ENCODE data around the gene TLE4.
"Not testable (repeated sequence)": the region's sequence is repeated elsewhere in the genome, so short reads cannot be mapped to it uniquely, and the experiment has no call there.

The TLE4 gene

DNA sequence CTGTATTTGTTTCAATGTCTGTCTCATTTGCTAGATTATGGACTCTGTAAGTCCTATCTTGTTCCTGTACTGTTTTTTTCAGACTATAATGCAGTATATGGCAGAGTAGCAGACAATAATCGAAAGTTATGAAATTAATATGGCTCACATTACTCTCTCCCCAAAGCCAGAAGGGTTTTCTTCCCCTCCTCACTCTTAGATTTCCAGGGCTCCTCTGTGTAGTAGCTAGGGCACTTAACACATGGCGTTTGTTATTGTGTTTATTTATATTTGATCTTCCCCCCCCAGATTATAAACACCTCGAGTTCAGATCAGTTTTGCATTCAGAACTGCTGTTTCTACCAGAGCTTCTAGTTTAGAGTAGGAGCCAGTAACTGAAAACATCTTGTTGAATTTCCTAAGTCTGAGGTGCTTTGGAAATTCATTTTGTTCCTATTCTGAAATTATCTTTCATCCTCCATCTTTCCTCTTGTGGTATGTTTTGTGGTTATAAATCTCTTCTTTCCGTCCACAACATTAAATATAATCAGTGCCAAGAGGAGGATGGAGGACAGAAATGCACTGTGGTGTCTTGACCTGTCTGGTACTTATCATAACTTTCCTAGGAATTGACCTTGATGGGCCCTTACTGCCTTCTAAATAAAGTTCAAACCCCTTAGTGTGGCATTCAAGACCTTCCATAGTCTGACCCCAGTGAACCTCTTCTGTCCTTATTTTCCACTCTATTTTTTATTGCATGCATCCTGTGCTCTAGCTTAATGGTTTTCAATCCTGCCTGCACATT, 27.0 kb downstream of the TLE4 start:
- no peak overlapping the region for H3K4me3 ChIP-seq (ENCODE audit: control insufficient read depth, low read depth, low read length)
- TF ChIP-seq, protein P1, sequence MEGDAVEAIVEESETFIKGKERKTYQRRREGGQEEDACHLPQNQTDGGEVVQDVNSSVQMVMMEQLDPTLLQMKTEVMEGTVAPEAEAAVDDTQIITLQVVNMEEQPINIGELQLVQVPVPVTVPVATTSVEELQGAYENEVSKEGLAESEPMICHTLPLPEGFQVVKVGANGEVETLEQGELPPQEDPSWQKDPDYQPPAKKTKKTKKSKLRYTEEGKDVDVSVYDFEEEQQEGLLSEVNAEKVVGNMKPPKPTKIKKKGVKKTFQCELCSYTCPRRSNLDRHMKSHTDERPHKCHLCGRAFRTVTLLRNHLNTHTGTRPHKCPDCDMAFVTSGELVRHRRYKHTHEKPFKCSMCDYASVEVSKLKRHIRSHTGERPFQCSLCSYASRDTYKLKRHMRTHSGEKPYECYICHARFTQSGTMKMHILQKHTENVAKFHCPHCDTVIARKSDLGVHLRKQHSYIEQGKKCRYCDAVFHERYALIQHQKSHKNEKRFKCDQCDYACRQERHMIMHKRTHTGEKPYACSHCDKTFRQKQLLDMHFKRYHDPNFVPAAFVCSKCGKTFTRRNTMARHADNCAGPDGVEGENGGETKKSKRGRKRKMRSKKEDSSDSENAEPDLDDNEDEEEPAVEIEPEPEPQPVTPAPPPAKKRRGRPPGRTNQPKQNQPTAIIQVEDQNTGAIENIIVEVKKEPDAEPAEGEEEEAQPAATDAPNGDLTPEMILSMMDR (IDR thresholded peaks at IDR 0.05; ENCODE audit: control insufficient read depth, insufficient read depth, low read depth, low read length, missing control alignments): no peak
- DNase-seq (ENCODE audit: low read depth): no peak

DNA sequence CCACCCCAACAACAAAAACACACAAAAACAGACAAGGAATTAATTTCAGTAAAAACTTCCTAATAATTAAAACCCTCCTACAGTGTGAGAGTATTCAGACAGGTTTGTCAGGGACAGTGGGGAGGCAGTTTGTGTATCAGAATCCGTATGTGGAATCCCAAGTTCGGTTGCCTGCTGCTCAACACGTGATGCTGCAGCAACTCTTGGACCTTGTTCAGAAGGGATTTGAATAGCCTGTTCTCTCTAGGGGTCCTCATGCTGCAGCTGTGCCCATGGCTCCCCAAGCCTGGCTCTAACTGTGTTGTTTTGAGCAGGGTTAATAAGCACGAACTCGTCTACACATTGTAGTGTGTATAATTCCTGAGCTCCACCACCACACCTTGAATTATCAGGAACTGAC, 28.7 kb downstream of the TLE4 start:
- TF ChIP-seq, protein P1 (IDR thresholded peaks at IDR 0.05; ENCODE audit: control insufficient read depth, insufficient read depth, low read depth, low read length, missing control alignments): no peak
- DNase-seq (ENCODE audit: low read depth): no peak
- H3K4me3 ChIP-seq (ENCODE audit: control insufficient read depth, low read depth, low read length): no peak overlapping the region

DNA sequence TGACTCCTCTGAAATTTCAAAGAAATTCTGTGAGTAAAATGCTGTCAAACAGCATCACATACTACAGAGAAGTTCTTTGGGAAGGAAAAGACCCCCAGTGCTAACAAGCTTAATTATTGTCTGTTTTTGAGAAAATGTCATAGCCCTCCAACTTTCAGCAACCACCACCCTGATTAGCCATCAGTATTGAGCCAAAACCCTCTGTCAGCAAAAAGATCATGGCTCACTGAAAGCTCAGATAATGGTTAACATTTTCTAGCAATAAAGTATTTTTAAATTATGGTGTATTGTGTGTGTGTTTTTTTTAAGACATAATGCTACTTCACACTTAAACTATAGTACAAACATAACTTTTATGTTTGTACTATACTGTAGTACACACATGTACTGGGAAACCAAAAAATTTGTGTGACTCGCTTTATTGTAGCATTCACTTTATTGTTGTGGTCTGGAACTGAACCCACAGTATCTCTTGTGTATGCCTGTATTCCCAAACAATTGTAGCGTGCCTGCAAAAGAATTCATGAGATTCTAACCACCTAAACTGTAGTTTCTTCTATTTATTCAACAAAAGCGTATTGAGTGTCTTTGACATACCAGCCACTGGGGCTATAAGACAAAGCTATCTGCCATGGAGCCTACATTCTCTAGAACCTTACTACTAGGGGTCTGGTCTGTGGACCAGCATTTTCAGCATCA, 31.6 kb downstream of the TLE4 start:
- no peak for DNase-seq (ENCODE audit: low read depth)
- H3K4me3 ChIP-seq (ENCODE audit: control insufficient read depth, low read depth, low read length): no peak overlapping the region
- TF ChIP-seq, protein P1 (IDR thresholded peaks at IDR 0.05; ENCODE audit: control insufficient read depth, insufficient read depth, low read depth, low read length, missing control alignments): no peak

DNA sequence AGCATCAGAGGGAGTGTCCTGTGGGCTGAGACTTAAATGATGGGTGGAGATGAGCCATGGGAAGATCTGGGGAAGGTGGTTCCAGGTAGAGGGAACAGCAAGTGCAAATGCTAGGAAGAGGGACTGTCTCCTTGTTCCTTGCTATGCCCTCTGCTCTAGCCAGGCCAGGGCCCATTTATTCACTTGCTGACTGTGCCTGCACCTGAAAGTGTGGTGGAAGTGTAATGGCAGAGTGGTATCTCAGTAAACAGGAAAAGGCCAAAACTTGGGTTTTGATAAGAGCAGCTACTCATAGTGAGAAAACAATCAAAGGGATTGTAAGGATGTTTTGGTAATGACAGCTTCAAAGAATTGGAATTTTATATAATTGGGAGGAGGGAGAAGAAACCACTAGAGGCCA, 32.4 kb downstream of the TLE4 start:
- no peak for DNase-seq (ENCODE audit: low read depth)
- H3K4me3 ChIP-seq (ENCODE audit: control insufficient read depth, low read depth, low read length): no peak overlapping the region
- TF ChIP-seq, protein P1 (IDR thresholded peaks at IDR 0.05; ENCODE audit: control insufficient read depth, insufficient read depth, low read depth, low read length, missing control alignments): no peak

DNA sequence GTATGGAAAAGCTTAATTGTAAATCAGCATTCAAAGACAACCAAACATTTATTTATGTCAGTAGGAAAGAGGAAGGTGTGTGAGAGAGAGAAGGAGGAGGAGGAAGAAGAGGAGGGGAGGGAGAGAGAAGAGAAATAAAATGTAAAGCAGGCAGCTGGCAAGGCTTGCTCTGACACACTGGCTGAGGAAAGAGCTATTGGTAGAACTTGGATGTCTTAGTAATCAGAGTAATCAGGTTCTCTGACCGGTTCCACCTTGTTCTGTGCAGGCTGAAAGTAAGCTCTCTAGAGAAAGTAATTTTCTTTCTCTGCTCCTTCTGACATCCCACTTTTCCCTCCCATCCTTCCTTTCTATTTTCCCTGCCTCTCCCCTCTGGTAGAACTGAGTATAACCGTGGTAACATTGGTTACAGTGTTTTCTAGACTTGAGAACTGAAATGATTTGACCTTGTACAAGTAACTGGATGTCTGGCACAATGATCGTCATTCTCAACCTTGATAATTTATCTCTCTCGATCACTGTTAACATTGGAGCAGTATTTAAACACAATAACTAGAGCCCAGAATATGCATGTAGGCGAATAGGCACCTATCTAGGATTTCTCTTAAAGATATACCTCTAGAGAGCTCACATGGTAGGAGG, 33.3 kb downstream of the TLE4 start:
- TF ChIP-seq, protein P1 (IDR thresholded peaks at IDR 0.05; ENCODE audit: control insufficient read depth, insufficient read depth, low read depth, low read length, missing control alignments): no peak
- no peak overlapping the region for H3K4me3 ChIP-seq (ENCODE audit: control insufficient read depth, low read depth, low read length)
- no peak for DNase-seq (ENCODE audit: low read depth)

DNA sequence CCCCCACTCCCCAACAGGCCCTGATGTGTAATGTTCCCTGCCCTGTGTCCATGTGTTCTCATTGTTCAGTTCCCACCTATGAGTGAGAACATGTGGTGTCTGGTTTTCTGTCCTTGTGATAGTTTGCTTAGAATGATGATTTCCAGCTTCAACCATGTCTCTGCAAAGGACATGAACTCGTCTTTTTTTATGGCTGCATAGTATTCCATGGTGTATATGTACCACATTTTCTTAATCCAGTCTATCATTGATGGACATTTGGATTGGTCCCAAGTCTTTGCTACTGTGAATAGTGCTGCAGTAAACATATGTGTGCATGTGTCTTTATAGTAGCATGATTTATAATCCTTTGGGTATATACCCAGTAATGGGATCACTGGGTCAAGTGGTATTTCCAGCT, 34.8 kb downstream of the TLE4 start:
- DNase-seq (ENCODE audit: low read depth); H3K4me3 ChIP-seq (ENCODE audit: control insufficient read depth, low read depth, low read length): not testable (repeated sequence)

All from AG09309 (cell line).